ENCODE measurements around the gene NBPF3. TPM values are rescaled to one million over a fixed set of nuclear protein-coding genes. Genes with fewer than 3 reads are reported as not detected.
"Not testable (repeated sequence)": the region's sequence is repeated elsewhere in the genome, so short reads cannot be mapped to it uniquely, and the experiment has no call there.

Gene NBPF3
- total RNA-seq, 1 donor from 2014 or later = 15.0 TPM

- peaks cover 9% of the 10 kb centered on the region for H3K4me1 Mint-ChIP-seq (ENCODE audit: low read depth)
- TF ChIP-seq CTCF (IDR thresholded peaks at IDR 0.05) = no peak
- no peaks in the 10 kb centered on the region for H3K27me3 Mint-ChIP-seq (ENCODE audit: low read depth)
- no peak overlapping the region for H3K27ac Mint-ChIP-seq (ENCODE audit: unreplicated experiment)
- H3K36me3 Mint-ChIP-seq (ENCODE audit: low read depth) = no peaks in the 10 kb centered on the region
- no peak for DNase-seq (ENCODE audit: low spot score)
- H3K9me3 Mint-ChIP-seq (ENCODE audit: low read depth) = no peaks in the 10 kb centered on the region
- no peak overlapping the region for H3K4me3 Mint-ChIP-seq (ENCODE audit: unreplicated experiment)
Observed at GRCh38 chr1:21517660-21518480, 77.9 kb downstream of the NBPF3 start.

- H3K27ac Mint-ChIP-seq (ENCODE audit: unreplicated experiment) = no peak overlapping the region
- H3K9me3 Mint-ChIP-seq (ENCODE audit: low read depth) = no peaks in the 10 kb centered on the region
- TF ChIP-seq CTCF (IDR thresholded peaks at IDR 0.05) = no peak
- H3K36me3 Mint-ChIP-seq (ENCODE audit: low read depth) = no peaks in the 10 kb centered on the region
- DNase-seq (ENCODE audit: low spot score) = no peak
- peaks cover 5% of the 10 kb centered on the region for H3K4me1 Mint-ChIP-seq (ENCODE audit: low read depth)
- no peaks in the 10 kb centered on the region for H3K27me3 Mint-ChIP-seq (ENCODE audit: low read depth)
- no peak overlapping the region for H3K4me3 Mint-ChIP-seq (ENCODE audit: unreplicated experiment)
Observed at GRCh38 chr1:21518774-21519455, 79.0 kb downstream of the NBPF3 start.

GRCh38 chr1:21519486-21520070 lies 79.6 kb downstream of the NBPF3 start:
- not testable (repeated sequence) for H3K4me1 Mint-ChIP-seq (ENCODE audit: low read depth); H3K27ac Mint-ChIP-seq (ENCODE audit: unreplicated experiment); H3K9me3 Mint-ChIP-seq (ENCODE audit: low read depth); H3K4me3 Mint-ChIP-seq (ENCODE audit: unreplicated experiment); DNase-seq (ENCODE audit: low spot score); H3K27me3 Mint-ChIP-seq (ENCODE audit: low read depth); H3K36me3 Mint-ChIP-seq (ENCODE audit: low read depth)

GRCh38 chr1:21520899-21521716 lies 81.2 kb downstream of the NBPF3 start:
- Mint-ChIP-seq H3K9me3 (ENCODE audit: low read depth) (no peaks in the 10 kb centered on the region), H3K4me3 (ENCODE audit: unreplicated experiment) (no peak overlapping the region), H3K4me1 (ENCODE audit: low read depth) (peaks cover 5% of the 10 kb centered on the region), H3K27me3 (ENCODE audit: low read depth) (no peaks in the 10 kb centered on the region), H3K27ac (ENCODE audit: unreplicated experiment) (peak overlapping the region; percentile 20), H3K36me3 (ENCODE audit: low read depth) (no peaks in the 10 kb centered on the region)
- DNase-seq (ENCODE audit: low spot score) = no peak
- TF ChIP-seq CTCF (IDR thresholded peaks at IDR 0.05) = no peak

GRCh38 chr1:21521717-21522060 lies 81.8 kb downstream of the NBPF3 start:
- no peaks in the 10 kb centered on the region for H3K36me3 Mint-ChIP-seq (ENCODE audit: low read depth)
- TF ChIP-seq CTCF (IDR thresholded peaks at IDR 0.05) = no peak
- no peak overlapping the region for H3K27ac Mint-ChIP-seq (ENCODE audit: unreplicated experiment)
- H3K4me1 Mint-ChIP-seq (ENCODE audit: low read depth) = peaks cover 5% of the 10 kb centered on the region
- H3K9me3 Mint-ChIP-seq (ENCODE audit: low read depth) = no peaks in the 10 kb centered on the region
- DNase-seq (ENCODE audit: low spot score) = no peak
- no peaks in the 10 kb centered on the region for H3K27me3 Mint-ChIP-seq (ENCODE audit: low read depth)
- H3K4me3 Mint-ChIP-seq (ENCODE audit: unreplicated experiment) = no peak overlapping the region
